Measurements from ENCODE around the gene ZBTB7B.

The ZBTB7B gene

DNA sequence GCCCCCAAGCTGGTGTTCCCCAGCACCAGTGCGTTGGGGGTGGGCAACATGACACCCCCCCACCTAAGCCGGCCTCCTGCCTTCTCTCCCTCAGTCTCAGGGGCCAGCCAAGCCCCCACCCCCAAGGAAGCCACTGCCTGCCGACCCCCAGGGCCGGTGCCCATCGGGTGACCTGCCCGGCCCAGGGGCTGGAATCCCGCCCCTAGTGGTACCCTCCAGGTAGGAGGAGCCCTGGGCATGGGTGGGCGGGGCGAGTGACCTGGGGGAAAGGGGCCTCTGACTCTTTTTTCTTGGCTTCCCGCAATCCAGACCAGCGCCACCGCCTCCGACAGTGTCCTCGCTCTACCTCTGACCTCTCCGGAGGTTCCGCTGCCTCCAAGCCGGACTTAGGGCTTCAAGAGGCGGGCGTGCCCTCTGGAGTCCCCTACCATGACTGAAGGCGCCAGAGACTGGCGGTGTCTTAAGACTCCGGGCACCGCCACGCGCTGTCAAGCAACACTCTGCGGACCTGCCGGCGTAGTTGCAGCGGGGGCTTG lies 59.6 kb downstream of the ZBTB7B start:
- no peak for DNase-seq (ENCODE audit: low read depth)
- no peak overlapping the region for H3K4me3 ChIP-seq (ENCODE audit: low read depth, low read length)
- TF ChIP-seq, protein P1, sequence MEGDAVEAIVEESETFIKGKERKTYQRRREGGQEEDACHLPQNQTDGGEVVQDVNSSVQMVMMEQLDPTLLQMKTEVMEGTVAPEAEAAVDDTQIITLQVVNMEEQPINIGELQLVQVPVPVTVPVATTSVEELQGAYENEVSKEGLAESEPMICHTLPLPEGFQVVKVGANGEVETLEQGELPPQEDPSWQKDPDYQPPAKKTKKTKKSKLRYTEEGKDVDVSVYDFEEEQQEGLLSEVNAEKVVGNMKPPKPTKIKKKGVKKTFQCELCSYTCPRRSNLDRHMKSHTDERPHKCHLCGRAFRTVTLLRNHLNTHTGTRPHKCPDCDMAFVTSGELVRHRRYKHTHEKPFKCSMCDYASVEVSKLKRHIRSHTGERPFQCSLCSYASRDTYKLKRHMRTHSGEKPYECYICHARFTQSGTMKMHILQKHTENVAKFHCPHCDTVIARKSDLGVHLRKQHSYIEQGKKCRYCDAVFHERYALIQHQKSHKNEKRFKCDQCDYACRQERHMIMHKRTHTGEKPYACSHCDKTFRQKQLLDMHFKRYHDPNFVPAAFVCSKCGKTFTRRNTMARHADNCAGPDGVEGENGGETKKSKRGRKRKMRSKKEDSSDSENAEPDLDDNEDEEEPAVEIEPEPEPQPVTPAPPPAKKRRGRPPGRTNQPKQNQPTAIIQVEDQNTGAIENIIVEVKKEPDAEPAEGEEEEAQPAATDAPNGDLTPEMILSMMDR (IDR thresholded peaks at IDR 0.05; ENCODE audit: control insufficient read depth, extremely low read depth, insufficient read depth), result peak; percentile 3; the same call in 1 of the 2 replicates

DNA sequence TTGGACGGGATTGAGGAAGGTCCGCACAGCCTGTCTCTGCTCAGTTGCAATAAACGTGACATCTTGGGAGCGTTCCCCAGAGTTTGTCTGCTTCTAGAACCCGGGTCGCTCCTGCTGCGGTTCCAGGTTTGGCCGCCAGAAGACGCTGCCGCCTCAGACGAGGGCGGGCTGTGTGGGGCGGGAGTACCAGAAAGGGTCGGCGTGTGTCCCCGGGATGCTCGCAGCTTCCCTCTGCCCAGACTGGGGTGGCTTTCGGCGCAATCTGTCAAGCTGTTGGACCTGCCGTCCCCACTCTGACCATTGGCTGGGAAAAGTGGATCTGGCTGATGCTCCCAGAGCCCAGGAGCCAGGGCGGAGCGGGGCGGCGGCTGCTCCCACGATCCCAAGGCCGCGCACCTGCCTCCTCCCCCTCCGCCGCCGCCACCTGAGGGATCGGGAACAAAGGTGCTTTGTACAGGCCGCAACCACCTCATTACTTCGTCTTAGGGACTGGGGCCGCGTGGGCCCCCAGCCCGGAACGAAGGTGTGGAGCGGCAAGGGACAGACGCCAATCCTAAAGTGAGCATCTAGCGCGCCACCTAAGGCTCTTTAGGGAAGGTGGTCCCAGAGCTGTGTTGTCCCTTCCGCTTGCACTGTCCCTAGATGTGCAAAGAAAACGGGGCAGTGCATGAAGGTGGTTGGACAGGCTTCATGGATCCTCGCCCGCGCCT lies 60.3 kb downstream of the ZBTB7B start:
- peak overlapping the region; percentile 74 for H3K4me3 ChIP-seq (ENCODE audit: low read depth, low read length)
- TF ChIP-seq, protein P1 (IDR thresholded peaks at IDR 0.05; ENCODE audit: control insufficient read depth, extremely low read depth, insufficient read depth), result no peak
- DNase-seq (ENCODE audit: low read depth), result no peak

DNA sequence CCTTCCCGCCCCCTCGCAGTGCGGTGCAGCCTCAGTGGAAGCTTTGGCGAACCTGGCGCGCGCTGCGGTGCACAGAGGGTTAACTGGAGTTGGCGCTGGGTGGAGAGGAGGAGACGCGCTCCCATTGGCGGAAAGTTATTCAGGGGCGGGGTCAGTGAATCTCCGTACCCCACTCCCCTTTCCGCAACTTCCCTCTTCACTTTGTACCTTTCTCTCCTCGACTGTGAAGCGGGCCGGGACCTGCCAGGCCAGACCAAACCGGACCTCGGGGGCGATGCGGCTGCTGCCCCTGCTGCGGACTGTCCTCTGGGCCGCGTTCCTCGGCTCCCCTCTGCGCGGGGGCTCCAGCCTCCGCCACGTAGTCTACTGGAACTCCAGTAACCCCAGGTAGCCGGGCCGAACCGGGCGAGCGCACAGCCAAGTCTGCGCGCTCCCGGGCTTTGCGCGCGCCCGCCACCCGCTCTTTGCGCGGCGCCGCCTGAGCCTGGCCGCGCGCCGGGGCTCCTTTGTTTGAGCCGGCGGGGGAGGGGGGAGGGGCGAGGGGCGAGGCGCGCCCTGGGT lies 61.0 kb downstream of the ZBTB7B start, which contains the start of gene EFNA4:
Gene EFNA4, plus strand, starts transcription at position 191 of the 561 bp plus-strand sequence. Its CDS starts 84 bp downstream, at position 275.
- H3K4me3 ChIP-seq (ENCODE audit: low read depth, low read length), result peak within 1 kb of the TSS; percentile 74
- peak; percentile 79 for DNase-seq (ENCODE audit: low read depth)
- TF ChIP-seq, protein P1 (IDR thresholded peaks at IDR 0.05; ENCODE audit: control insufficient read depth, extremely low read depth, insufficient read depth), result no peak

DNA sequence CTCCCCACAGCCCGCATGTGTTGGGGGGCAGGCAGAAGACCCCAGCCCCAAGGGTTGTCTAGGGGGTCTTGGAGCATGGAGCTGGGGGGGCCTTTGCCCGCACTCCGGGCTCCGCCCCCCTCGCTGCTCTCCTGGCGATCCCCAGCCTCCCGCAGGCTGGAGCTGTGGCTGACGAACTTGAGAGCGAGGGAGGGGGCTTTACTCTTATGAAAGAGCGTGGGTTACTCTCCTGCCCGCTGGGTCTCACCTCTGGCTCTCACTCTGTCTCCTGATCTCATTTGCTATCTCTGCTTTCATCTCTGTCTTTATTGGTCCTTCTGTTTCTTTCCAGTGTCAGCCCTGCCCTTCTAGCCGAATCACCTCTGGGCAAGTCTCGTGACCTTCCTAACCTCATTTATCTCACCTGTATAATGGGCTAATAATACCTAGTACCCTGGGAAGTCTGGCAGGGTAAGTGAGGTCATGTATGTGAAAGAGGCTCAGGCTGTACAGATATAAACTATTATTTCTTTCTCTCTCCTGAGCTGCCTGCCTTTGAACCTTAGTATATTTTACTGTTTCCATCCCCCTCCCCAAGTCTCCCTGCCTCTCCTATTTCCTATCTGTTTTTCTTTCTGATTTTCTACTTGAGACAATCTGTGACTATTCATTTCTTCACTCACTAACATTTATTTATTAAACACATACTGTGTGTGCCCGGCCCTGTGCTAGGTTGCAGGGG lies 61.7 kb downstream of the ZBTB7B start:
- peak overlapping the region; percentile 74 for H3K4me3 ChIP-seq (ENCODE audit: low read depth, low read length)
- TF ChIP-seq, protein P1 (IDR thresholded peaks at IDR 0.05; ENCODE audit: control insufficient read depth, extremely low read depth, insufficient read depth), result no peak
- peak; percentile 83 for DNase-seq (ENCODE audit: low read depth)

DNA sequence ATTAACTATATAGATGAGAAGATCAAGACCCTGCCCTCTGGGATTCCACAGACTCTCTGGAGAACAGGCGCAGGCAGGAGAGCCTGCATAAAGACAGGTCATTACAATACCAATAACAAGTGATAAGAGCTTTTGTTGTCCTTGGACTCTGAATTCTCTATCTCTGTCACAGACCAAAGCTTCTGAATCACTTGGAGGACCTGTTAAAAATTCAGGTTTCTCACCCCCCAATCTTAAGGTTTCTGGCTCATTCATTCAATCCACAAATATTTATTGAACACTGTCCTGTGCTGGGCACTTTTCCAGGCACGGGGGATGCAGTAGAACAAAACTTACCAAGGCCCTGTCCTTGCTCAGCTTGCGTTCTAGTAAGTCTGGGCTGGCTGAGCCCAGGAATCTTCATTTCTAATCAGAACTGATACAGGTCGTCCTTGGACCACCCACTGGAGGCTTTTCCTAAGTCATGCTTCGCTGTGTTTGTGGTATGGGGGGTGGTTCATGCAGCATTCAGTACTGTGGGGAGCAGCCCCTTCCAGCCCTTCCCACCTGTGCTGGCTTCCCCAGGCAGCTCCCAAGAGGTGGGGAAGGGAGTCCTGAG lies 62.3 kb downstream of the ZBTB7B start:
- TF ChIP-seq, protein P1 (IDR thresholded peaks at IDR 0.05; ENCODE audit: control insufficient read depth, extremely low read depth, insufficient read depth), result no peak
- H3K4me3 ChIP-seq (ENCODE audit: low read depth, low read length), result peak overlapping the region; percentile 74
- DNase-seq (ENCODE audit: low read depth), result no peak

DNA sequence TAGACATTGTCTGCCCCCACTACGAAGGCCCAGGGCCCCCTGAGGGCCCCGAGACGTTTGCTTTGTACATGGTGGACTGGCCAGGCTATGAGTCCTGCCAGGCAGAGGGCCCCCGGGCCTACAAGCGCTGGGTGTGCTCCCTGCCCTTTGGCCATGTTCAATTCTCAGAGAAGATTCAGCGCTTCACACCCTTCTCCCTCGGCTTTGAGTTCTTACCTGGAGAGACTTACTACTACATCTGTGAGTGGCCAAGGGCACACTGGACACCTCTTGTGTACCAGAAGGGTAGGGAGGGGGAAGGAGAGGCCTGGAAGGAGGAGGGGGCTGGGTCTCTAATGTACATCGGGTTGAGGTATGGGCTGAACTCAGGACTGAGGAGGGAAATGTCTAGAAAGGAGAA lies 64.2 kb downstream of the ZBTB7B start:
- no peak overlapping the region for H3K4me3 ChIP-seq (ENCODE audit: low read depth, low read length)
- TF ChIP-seq, protein P1 (IDR thresholded peaks at IDR 0.05; ENCODE audit: control insufficient read depth, extremely low read depth, insufficient read depth), result no peak
- no peak for DNase-seq (ENCODE audit: low read depth)

Data from LNCaP clone FGC (cell line).